ENCODE data around the gene NPY. TPM values are rescaled to one million over a fixed set of nuclear protein-coding genes. Genes with fewer than 3 reads are reported as not detected.
"Not testable (repeated sequence)": the region's sequence is repeated elsewhere in the genome, so short reads cannot be mapped to it uniquely, and the experiment has no call there.

NPY gene
- not detected in 2 replicates for total RNA-seq (2014; rRNA removed; shearing (Covaris generic))

DNA sequence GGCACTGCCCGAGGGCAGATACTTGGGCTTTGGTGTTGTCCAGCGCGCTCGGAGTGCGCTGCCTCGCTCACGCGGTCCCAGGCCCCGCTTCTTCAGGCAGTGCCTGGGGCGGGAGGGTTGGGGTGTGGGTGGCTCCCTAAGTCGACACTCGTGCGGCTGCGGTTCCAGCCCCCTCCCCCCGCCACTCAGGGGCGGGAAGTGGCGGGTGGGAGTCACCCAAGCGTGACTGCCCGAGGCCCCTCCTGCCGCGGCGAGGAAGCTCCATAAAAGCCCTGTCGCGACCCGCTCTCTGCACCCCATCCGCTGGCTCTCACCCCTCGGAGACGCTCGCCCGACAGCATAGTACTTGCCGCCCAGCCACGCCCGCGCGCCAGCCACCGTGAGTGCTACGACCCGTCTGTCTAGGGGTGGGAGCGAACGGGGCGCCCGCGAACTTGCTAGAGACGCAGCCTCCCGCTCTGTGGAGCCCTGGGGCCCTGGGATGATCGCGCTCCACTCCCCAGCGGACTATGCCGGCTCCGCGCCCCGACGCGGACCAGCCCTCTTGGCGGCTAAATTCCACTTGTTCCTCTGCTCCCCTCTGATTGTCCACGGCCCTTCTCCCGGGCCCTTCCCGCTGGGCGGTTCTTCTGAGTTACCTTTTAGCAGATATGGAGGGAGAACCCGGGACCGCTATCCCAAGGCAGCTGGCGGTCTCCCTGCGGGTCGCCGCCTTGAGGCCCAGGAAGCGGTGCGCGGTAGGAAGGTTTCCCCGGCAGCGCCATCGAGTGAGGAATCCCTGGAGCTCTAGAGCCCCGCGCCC lies at the start of gene NPY:
NPY (plus strand) TSS at position 294 of the 802 bp plus-strand sequence. CDS start 1,051 bp downstream, outside the sequence.
- DNase-seq (ENCODE audit: low spot score): no peak

DNA sequence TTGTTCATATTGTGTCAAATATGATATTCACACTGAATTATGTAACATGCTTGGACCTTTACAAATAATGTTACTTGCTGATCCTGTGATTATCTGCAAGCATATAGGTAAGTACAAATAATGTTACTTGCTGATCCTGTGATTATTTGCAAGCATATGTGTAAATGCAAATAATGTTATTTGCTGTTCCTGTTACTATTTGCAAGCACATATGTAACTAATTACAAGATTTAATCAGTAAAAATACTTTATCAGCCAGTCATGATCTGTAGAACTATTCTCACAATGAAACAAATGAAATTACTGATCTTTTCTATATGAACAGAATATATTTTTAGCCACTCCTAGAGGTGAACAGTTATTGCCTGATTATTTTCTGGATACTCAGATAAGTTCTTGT lies 44.7 kb upstream of the NPY start:
- no peak for DNase-seq (ENCODE audit: low spot score)

DNA sequence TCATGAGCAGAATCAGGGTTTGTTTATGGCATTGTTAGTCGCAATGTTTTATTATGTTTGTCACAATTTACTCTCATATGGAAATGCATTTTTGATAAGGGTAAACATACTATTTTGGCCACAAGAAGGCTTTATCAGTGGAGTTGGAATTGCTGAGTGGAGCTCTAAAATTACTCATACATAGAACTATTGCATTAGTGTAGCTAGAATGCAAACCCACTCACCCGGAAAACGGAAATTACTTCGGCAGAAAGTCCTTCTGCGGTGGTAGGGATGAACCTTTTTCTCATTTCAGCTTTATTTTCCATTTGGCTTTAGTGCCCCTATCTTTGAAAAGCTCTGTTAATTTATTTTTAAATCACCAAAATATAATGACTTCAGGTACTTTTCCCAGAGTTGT lies 42.8 kb upstream of the NPY start:
- DNase-seq (ENCODE audit: low spot score): no peak

DNA sequence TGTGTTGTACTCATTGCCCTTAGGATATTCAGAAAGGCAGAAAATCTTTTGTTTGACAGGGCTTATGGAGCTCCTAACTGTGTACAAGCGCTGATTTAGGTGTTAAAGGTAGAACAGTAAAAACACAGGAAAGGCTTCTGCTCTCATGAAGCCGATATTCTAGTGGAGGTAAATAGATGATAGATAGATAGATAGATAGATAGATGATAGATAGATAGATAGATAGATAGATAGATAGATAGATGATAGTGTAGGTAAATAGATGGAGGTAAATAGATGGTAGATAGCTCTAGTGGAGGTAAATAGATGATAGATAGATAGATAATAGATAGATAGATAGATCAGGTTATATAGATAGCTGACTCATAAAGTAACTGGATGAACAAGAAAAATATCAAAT lies 39.4 kb upstream of the NPY start:
- no peak for DNase-seq (ENCODE audit: low spot score)

DNA sequence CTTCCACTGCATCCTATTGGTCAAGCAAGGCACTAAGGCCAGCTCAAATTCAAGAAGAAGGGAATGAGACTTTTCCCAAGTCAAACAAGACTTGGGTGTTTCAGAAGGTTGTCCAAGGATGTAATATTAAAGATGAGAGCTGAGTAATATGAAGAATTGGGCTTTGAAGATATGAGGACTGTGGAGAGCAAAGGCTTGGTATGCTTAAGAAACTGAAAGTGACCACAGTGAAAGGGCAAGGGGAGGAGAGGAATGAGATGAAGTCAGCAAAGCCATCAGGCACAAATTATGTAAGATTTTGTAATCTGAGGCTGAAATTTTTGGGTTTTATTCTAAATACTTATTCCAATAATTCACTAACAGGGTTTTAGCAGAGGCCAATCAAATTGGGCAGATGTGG lies 38.6 kb upstream of the NPY start:
- DNase-seq (ENCODE audit: low spot score): no peak

DNA sequence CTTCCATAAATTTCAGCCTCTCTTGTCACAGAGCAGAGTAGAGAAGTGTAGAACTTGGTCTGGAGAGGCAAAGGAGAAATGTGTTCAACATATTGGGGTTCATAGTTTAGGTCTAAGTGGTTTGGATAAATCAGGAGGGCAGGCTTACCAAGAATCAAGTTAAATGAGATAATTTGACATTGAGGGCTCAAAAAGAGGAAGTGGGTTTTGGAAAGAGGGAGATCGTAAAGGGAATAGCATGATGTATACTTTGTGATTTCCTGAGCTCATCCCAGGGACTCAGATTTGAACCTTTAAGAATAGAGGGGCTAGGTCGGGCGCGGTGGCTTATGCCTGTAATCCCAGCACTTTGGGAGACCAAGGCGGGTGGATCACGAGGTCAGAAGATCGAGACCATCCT lies 34.7 kb upstream of the NPY start:
- no peak for DNase-seq (ENCODE audit: low spot score)

DNA sequence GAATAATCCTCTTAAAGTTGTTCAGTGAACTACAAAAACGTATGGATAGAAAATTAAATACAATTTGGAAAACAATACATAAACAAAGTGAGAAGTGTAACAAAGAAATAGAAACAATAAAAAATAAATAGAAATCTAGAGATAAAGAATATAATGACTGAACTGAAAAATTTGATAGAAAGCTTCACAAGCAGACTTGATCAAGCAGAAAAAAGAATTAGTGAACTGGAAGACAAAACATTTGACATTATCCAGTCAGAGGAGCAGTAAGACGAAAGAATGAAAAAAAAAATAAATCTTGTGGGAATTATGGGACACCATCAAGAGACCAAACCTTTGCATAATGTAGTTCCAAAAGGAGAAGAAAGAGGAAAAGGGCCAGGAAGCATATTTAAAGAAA lies 32.4 kb upstream of the NPY start:
- DNase-seq (ENCODE audit: low spot score): no peak

DNA sequence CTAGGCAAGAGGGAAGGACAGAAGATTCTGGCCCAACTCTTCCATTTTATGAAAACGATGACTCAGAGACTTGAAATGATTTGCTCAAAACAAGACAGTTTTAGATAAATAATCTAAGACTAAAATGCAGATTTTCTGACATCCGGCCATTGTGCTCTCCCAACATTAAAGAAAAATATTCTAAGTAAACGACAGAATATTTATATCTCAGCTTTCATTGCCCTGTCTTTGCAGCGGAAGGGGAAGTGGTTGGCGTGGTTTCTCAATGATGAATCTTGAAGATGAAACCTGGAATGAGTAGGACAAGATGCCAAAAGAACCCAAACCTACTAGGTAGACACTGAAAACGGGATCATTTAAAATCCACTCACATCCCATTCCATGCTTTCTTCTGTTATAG lies 28.9 kb upstream of the NPY start:
- no peak for DNase-seq (ENCODE audit: low spot score)

DNA sequence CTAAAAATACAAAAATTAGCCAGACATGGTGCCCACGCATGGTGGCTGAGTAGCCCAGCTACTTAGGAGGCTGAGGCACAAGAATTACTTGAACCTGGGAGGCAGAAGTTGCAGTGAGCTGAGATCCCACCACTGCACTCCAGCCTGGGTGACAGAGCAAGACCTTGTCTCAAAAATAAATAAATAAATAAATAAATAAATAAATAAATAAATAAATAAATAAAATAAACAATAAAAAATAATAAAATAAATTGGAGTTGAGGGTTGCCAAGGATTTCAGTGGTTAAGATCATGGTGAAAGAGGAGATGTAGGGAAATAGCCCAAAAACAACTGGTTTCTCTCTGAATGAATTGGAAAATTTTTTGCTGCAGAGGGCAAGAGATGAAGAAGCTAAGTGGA lies 25.7 kb upstream of the NPY start:
- DNase-seq (ENCODE audit: low spot score): not testable (repeated sequence)

DNA sequence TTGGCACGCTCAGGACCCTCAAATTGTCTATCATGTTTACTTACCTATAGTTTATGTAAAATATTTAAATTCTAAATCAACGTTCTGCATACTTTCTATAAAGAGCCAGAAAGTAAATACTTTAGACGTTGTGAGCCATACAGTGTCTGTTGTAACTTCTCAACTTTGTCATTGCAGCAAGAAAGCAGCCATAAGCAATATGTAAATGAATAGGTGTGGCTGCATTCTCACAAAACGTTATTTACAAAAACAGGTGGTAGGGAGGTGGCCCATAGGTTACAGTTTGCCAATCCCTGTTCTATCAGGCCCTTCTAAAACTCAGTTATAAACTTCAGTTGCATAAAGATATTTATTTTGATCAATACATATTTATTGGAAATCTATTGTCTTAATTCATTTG lies 12.1 kb upstream of the NPY start:
- no peak for DNase-seq (ENCODE audit: low spot score)

DNA sequence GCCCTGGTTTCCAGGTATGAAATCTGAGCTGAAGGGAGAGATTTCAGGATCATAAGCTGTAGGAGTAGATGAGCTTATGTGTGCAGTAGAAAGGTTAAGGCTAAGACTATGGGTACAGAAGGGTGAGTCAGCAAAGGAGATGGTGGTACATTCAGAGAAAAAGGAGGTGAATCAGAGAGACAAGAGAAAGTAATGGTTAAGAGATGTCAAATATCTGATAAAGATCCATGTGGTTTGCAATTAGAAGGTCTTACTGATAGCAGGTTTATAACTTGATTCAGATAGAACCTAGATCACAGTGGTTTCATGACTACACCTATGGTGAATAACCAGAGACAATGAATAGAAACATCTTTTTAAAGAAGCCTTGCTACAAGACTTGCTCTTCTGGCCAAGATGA lies 4.5 kb upstream of the NPY start:
- DNase-seq (ENCODE audit: low spot score): no peak

DNA sequence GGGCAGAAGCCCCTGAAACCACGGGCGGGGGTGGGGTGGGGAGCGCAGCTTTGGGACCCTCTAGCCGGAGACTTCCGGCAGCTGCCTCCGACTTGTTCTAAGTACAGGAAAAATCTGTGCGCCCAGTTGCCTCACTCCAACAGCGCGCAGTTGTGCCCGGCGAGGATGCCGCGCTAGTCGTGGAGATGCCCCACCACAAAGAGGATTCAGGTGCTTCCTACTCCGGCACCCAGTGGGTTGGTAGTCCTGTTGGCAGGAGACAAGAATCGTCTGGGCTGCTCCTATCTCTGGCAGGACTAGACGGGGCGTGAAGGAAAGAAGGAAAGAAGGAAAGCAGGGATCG lies 465 bp upstream of the NPY start:
- no peak for DNase-seq (ENCODE audit: low spot score)

DNA sequence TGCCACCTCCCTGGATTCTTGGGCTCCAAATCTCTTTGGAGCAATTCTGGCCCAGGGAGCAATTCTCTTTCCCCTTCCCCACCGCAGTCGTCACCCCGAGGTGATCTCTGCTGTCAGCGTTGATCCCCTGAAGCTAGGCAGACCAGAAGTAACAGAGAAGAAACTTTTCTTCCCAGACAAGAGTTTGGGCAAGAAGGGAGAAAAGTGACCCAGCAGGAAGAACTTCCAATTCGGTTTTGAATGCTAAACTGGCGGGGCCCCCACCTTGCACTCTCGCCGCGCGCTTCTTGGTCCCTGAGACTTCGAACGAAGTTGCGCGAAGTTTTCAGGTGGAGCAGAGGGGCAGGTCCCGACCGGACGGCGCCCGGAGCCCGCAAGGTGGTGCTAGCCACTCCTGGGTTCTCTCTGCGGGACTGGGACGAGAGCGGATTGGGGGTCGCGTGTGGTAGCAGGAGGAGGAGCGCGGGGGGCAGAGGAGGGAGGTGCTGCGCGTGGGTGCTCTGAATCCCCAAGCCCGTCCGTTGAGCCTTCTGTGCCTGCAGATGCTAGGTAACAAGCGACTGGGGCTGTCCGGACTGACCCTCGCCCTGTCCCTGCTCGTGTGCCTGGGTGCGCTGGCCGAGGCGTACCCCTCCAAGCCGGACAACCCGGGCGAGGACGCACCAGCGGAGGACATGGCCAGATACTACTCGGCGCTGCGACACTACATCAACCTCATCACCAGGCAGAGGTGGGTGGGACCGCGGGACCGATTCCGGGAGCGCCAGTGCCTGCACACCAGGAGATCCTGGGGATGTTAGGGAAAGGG lies 913 bp downstream of the NPY start:
- no peak for DNase-seq (ENCODE audit: low spot score)

DNA sequence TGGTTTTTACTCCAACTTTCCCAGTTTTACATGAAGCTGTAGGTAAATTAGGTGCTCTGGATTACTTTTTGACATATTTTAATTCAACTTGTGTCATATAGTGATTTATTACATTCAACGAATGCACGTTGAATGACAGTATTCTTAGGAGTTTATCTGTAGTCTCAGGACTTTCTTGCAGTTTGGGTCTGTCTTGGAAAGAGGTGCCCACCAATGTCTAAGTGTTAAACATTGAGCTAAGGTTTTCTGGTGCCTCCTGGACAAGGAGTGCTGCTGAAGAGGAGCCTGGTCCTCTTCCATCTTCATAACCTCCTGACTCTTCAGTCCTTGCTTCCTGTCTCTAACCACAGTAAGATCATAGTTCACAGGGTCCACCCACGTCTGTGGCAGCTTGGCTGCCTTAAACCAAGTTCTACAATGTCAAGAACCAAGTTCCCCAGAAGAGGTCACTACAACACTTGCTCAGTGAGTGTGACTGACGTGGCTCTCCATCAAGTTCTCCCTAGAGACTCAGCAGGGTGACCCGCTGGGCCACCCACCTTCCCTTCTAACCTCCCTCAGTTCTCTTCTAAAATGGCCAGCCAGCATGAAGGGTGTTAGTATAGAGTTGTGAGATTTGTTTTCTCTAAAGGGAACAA lies 6.1 kb downstream of the NPY start:
- peak; percentile 84 for DNase-seq (ENCODE audit: low spot score)

DNA sequence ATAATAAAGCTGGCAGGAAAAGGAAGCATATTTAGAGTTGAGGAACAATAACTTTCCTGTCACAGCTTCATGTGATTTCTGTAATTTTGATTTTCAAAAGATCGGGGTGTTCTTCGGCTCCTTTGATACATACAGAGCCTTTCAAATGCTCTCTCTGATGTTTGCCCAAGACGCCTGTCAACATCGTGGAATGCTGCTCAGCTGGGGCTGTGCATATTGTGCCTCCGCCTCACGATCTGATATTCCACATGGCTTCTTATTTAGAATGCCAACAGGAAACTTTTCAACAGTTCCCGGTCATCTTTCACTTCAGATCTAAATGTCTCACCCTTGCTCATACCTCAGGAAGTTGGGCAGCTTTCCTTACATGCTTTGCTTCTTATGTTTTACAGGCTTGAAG lies 7.3 kb downstream of the NPY start:
- no peak for DNase-seq (ENCODE audit: low spot score)

DNA sequence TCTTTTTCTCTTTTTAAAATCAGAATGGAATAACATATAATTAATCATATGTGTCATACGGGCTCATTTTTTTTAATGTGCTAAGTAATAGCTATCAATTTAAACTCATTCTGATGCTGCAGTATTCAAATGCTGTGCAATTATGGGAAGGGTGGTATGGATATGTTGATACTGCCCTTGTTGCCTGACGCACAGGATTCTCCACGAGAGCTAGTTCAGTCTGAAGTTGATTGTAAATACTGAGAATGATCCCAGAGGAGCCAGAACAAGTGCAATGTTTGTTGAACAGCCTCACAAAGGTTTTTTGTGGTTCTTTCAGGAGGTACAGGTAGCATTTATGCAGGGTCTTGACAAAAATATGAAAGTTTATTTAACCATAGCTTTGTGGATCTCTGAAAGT lies 13.4 kb downstream of the NPY start:
- DNase-seq (ENCODE audit: low spot score): no peak

DNA sequence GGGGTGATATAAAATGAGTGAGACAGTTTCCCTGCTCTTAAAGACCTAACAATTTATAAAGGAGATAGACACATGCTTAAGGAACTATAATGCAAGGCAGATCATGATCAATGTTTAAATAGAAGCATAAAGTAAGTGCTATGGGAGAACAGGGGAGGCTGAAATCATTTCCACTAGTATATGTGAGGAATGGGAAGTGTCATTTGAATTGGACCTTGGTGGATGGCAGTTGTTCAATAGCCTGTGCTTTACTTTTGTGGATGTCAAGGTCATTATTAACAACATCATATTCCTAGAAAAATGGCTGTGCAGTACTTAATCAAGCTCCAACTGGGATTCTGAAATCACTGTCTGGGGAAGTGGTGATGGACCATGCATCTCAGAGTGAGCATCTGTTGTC lies 14.7 kb downstream of the NPY start:
- DNase-seq (ENCODE audit: low spot score): no peak

DNA sequence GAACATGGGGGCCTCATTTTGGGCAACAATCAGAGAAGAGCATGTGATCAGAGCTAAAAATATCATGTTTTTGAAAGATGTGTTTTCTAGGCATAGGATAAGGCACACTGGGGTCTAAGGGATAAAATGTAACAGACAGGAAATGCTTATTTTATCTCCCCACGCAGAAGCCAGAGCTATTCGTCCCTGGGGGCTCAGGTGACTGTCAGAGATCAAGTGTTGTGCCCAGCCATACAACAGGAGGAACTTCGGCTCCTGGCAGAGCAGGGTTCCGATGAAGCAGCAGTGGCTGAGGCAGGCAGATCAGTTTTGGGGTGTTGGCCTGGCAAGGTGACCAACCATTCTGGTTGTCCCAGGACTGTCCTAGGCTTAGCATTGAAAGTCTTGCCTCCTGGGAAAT lies 15.2 kb downstream of the NPY start:
- no peak for DNase-seq (ENCODE audit: low spot score)

DNA sequence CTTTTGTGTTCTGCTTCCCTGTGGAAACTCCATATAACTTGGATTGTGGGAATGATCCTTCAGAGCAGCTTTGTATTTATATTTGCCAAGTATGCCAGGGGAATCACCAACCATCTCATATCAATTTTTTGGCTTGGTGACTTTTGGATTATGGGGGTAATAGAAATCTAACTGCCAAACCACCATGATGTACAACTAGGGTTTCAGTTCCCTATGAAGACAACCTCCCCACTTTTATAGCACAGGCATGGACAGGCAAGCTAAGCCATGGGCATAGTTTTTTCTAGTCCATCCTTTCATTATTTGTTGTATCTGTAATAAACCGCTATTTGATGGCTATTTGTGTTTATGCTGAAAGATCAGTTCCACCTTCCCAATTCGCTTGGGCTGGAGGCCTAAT lies 17.7 kb downstream of the NPY start:
- no peak for DNase-seq (ENCODE audit: low spot score)

DNA sequence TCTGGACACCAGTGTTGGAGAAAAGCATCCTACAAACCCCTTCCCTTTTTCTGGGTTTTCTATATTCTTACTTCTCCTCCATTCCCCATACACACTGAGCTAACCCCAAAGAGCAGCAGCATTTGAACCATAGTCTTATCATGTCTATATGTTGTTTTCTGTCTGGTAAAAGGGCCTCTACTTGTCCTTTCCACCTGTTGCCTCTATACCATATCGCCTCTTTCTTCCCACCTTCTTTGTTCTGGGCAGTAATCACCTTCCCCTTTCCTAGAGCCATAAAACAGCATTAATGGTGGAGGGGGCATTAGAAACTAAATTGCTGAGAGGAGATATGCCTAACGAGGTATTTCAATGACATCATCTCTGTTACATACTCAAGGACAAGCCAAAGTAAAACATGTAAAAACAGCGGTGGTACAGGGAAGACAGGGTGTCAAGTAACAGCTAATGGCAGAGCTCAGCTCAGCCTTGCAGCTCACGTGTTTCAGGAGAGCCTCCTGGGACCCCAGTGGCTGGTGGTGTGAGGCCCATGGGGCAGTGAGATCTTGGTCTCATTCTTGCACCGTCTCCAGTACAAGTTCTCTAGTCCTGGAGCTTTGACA lies 20.6 kb downstream of the NPY start:
- no peak for DNase-seq (ENCODE audit: low spot score)

DNA sequence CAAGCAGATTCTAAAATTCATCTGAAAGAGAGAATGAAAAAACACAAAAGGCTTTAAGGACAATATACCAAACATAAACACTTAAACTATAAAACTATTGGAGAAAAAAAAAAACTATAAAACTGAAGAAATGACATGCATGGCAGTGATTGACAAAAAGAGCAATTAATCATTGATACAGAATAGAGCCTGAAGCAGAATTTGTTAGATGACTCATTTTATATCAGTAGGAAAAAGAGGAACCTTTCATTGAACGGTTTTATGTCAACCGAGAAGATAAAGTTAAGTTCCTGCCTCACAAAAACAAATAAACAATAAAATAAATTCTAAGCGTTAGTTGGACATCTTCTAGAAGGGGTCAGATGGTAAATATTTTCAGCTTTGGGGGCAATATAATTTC lies 23.3 kb downstream of the NPY start:
- no peak for DNase-seq (ENCODE audit: low spot score)

DNA sequence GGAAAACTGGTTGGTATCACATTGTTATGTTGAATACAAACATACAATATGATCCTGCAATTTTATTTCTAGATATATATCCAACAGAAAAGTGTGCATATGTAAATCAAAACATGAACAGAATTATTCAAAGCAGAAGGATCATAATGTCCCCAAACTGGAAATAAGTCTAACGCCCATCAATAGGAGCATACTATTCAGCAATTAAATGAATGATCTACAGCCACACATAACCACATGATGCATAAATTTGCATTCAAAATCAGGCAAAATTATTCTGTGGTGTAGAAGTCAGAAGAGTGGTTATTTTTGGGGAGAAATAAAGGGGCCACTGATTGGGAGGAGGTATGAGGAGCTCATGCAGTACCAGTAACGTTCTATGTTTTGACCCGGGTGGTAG lies 28.6 kb downstream of the NPY start:
- no peak for DNase-seq (ENCODE audit: low spot score)

DNA sequence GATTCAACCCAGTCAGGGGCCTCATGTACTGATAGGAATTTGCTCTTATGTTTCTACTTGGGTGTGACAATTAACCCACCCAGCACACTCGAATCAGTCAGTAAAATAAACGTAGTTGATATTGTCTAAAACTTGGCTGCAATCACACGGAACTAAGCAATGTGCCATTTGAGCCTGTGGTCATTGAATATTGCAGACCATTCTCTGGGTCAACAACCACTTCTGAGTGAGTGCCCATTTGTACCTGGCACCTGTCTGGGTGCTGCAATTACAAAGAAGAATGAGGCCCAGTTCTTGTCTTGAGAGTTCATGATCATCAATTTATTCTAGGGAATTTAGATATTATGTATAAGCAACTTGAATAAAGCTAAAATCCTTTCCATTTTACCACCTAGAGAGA lies 29.8 kb downstream of the NPY start:
- no peak for DNase-seq (ENCODE audit: low spot score)

Data from A172 (cell line).